K562 (cell line): ENCODE measurements around the gene MAST3. TPM values are rescaled to one million over a fixed set of nuclear protein-coding genes. Genes with fewer than 3 reads are reported as not detected.

Source experiments
- ADNP ChIP-seq: fragments of 200-800 bp; sonication (Bioruptor generic); IDR thresholded peaks from 2 replicates; pipeline ENCODE4 v1.6.1; 2016; ENCODE audit warnings: missing genetic modification characterization, missing compliant biosample characterization
- CHD4 ChIP-seq: fragments of 200-600 bp; sonication (generic); IDR thresholded peaks from 3 replicates; pipeline ENCODE4 v1.6.1; 2012; ENCODE audit warnings: low read depth, mild to moderate bottlenecking, mixed read lengths, low read length, inconsistent platforms; ENCODE audit not compliant: insufficient read depth, insufficient replicate concordance, poor library complexity, severe bottlenecking
- E2F4 ChIP-seq: sonication (generic); formaldehyde crosslinking; IDR thresholded peaks from 2 replicates; pipeline ENCODE4 v1.8.0; 2022; ENCODE audit warnings: mild to moderate bottlenecking, low read depth, missing genetic modification reagents
- HDAC1 ChIP-seq, 2 experiments: fragments of 450-650 bp; IDR thresholded peaks; 2 replicates each; pipeline ENCODE4 v1.6.1; 2016 to 2017; ENCODE audit warnings: inconsistent platforms in 1 of 2, mild to moderate bottlenecking in 1 of 2, moderate library complexity in 1 of 2
- MCM2 ChIP-seq: fragments of 450-650 bp; IDR thresholded peaks from 2 replicates; pipeline ENCODE4 v1.6.1; 2017; ENCODE audit warnings: low read depth, mild to moderate bottlenecking
- SMARCA5 ChIP-seq: fragments of 450-650 bp; IDR thresholded peaks from 2 replicates; pipeline ENCODE4 v1.6.1; 2016
- YBX1 ChIP-seq: fragments of 450-650 bp; IDR thresholded peaks from 2 replicates; pipeline ENCODE4 v1.7.1; 2016; ENCODE audit warnings: mild to moderate bottlenecking
- polyA plus RNA-seq, 8 experiments: library from polyadenylated mRNA; depleted of rRNA in 4 of 8; stranded (reverse) in 5 of 8; unstranded in 3 of 8; fragments of >200 nt; fragmentation: Nextera tagmentation in 2 of 8; fragmentation: Illumina TruSeq in 1 of 8; extraction: Ambion mirVana in 2 of 8; extraction: Trizol in 1 of 8; gene quantifications; 2 replicates each; pipeline versions ENCODE4 v1.2.1 to v1.2.3, GENCODE V29; 2011 to 2014; ENCODE audit warnings: inconsistent platforms in 1 of 8, missing spikeins in 1 of 8
- total RNA-seq, 7 experiments: library from RNA; depleted of rRNA in 6 of 7; stranded (reverse); fragments of >200 nt in 6 of 7; fragmentation: Illumina TruSeq in 2 of 7; extraction: Trizol in 2 of 7; gene quantifications; 2 replicates each; pipeline versions ENCODE4 v1.2.1 to v1.2.3, GENCODE V29; 2011 to 2021; ENCODE audit warnings: low replicate concordance in 1 of 7
- TF ChIP-seq, protein P1 (sequence below): fragments of 450-650 bp; formaldehyde crosslinking; IDR thresholded peaks from 2 replicates; pipeline ENCODE4 v1.4.0; 2020; ENCODE audit warnings: mild to moderate bottlenecking, moderate library complexity

The MAST3 gene
- total and polyA plus RNA-seq, 9 of the 15 experiments (the other 6 are each of a cell fraction or from before 2014, with no cell fraction given) = 0.94 to 9.9 (median 2.4) TPM

DNA sequence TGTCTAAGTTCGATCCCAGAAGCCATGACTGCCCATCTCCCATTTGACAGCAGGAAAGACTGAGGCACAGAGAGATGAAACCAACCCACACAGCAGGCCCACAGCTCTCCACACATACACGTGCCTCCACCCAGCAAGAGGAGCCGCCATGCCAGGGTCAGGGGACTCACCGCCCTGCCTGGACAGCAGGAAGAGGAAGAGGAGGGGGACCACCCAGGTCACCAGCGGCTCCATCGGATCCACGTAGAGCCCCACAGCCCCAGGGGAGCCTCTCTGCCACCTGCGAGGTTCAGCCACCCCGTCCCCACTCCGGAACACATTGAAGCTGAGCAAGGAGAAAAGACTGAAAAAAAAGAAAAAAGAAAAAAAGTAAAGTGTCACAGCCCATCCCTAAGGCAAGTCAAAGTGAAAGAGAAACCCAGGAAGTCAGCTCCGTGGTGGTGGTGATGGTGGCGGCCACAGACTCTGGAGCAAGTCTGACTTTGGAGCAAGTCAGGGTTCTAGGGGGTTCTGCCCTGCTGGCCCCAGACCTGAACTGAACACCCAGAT is 10.9 kb upstream of the MAST3 start, which contains the start of gene IL12RB1 (continued):
- TF ChIP-seq ADNP (tag) (peak; percentile 55; the same call in 1 of the 2 replicates), YBX1 (no peak), MCM2 (no peak), E2F4 (CRISPR knock-in tag) (no peak), HDAC1 (IDR thresholded peaks at IDR 0.05) (peak in 1 of 2 experiments; percentile 28; a peak in 1 of 4 replicates), CHD4 (peak; percentile 56), SMARCA5 (peak; percentile 30; the same call in 1 of the 2 replicates)
- TF ChIP-seq, protein P1, sequence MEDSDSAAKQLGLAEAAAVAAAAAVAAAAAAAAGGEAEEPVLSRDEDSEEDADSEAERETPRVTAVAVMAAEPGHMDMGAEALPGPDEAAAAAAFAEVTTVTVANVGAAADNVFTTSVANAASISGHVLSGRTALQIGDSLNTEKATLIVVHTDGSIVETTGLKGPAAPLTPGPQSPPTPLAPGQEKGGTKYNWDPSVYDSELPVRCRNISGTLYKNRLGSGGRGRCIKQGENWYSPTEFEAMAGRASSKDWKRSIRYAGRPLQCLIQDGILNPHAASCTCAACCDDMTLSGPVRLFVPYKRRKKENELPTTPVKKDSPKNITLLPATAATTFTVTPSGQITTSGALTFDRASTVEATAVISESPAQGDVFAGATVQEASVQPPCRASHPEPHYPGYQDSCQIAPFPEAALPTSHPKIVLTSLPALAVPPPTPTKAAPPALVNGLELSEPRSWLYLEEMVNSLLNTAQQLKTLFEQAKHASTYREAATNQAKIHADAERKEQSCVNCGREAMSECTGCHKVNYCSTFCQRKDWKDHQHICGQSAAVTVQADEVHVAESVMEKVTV = no peak
